Measurements from ENCODE around the gene GPR132.

DNA sequence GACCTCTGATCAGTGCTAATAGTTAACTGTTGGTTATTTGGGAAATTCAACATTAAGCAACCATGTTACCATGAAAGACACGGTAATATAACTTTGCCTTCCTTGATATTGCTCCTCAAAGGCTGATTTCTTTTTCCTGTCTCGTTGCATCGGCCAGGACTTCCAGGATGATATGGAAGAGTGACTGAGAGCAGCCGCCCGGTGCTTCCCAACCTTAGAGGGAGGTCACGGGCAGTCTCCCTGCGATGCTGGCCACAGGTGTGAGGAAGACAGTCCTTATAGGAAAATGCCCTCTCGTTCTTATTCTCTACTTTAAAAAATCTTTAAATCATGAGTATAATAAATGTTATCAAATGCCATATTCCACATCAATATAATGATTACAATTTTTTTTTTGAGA lies 33.1 kb upstream of the GPR132 start:
- TF ChIP-seq ZNF274 (IDR thresholded peaks at IDR 0.05; ENCODE audit: insufficient read depth, insufficient read length) (no peak), MAX (IDR thresholded peaks at IDR 0.05; ENCODE audit: low read depth, low read length) (no peak), HDAC2 (IDR thresholded peaks at IDR 0.05) (no peak), SMARCA5 (IDR thresholded peaks at IDR 0.05) (no peak), CTCF (IDR thresholded peaks at IDR 0.05 in 2 of 3, conservative IDR thresholded peaks at IDR 0.05 in 1 of 3; ENCODE audit: control insufficient read depth in 2 of 3, extremely low read depth in 1 of 3, insufficient read depth in 1 of 3, low read depth in 3 of 3, low read length in 3 of 3) (no peak), SPI1 (IDR thresholded peaks at IDR 0.05; ENCODE audit: borderline replicate concordance, insufficient read depth, low read depth, low read length) (no peak), ZNF217 (IDR thresholded peaks at IDR 0.05) (no peak), MYC (IDR thresholded peaks at IDR 0.05; ENCODE audit: insufficient read depth, insufficient read length, insufficient replicate concordance, low read length, severe bottlenecking) (no peak), USF2 (IDR thresholded peaks at IDR 0.05; ENCODE audit: borderline replicate concordance, low read depth, low read length) (no peak), SMC3 (IDR thresholded peaks at IDR 0.05; ENCODE audit: borderline replicate concordance, low read length) (no peak)
